GM12874 (cell line): Measurements from ENCODE around the gene PUS3.

Experiments used
- TF ChIP-seq, protein P1 (sequence below): IDR thresholded peaks from 2 replicates; pipeline ENCODE4 v1.5.1; 2011; ENCODE audit warnings: low read depth, mild to moderate bottlenecking, control low read depth, low read length, moderate library complexity; ENCODE audit not compliant: insufficient read depth

The PUS3 gene

DNA sequence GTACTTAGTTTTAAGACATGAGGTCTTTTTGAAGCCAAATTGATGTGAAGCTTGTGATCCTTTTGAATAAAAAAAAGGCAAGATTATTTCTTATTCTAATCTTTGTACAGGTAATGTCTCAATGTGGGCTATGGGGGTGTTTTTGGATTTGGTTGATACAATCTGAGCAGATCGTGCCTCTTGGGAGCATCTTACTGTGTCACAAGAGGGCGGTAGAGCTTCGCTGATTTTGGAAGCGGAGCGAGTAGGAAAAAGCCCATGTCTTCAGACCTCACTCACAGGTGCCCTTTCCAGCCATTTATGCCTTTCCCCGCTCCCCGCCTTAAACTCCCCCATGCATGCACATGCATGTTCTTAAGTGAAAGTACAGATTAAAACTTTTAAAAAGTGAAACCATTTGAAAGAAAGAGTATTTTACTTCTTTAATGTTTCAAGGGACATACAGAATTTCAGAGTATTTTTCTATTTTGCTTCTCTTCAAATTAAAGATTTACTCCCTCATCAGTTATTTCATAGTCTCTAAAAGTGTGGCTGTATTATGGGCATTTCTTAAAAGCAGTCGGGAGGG lies 20.1 kb upstream of the PUS3 start:
- TF ChIP-seq, protein P1, sequence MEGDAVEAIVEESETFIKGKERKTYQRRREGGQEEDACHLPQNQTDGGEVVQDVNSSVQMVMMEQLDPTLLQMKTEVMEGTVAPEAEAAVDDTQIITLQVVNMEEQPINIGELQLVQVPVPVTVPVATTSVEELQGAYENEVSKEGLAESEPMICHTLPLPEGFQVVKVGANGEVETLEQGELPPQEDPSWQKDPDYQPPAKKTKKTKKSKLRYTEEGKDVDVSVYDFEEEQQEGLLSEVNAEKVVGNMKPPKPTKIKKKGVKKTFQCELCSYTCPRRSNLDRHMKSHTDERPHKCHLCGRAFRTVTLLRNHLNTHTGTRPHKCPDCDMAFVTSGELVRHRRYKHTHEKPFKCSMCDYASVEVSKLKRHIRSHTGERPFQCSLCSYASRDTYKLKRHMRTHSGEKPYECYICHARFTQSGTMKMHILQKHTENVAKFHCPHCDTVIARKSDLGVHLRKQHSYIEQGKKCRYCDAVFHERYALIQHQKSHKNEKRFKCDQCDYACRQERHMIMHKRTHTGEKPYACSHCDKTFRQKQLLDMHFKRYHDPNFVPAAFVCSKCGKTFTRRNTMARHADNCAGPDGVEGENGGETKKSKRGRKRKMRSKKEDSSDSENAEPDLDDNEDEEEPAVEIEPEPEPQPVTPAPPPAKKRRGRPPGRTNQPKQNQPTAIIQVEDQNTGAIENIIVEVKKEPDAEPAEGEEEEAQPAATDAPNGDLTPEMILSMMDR = peak; percentile 73

DNA sequence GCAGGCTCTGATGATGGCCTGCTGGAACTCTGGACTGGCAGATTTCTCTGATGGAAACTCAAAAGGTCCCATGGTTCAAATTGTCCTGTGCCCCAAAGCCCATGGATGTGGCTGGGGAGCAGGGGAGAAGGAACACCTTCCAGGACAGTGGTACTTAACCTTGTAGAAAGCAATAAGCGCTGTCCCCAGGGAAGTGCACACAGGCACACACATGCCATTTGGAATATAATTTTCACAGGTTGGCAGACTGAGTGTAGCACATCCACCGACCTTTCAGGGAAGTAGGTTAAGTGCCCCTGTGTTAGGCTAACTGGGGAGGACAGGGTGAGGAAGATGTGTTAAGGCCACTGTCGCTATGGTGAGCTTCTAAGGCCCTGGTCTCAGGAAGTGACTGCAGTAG lies 19.1 kb upstream of the PUS3 start:
- TF ChIP-seq, protein P1 = no peak

DNA sequence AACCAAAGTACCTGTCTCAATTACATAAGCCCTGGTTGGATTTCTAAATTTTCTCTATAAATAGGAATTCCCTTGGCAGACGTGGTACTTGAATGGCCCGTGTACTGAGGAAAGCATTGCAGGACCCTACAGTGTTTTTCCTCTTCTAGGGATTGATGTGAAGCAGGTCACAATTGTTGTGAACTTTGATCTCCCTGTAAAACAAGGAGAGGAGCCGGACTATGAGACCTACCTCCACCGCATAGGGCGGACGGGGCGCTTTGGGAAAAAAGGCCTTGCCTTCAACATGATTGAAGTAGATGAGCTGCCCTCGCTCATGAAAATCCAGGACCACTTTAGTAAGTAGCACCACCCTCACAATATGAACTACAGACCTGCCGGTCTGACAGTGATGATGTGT lies 18.0 kb upstream of the PUS3 start:
- TF ChIP-seq, protein P1 = no peak

DNA sequence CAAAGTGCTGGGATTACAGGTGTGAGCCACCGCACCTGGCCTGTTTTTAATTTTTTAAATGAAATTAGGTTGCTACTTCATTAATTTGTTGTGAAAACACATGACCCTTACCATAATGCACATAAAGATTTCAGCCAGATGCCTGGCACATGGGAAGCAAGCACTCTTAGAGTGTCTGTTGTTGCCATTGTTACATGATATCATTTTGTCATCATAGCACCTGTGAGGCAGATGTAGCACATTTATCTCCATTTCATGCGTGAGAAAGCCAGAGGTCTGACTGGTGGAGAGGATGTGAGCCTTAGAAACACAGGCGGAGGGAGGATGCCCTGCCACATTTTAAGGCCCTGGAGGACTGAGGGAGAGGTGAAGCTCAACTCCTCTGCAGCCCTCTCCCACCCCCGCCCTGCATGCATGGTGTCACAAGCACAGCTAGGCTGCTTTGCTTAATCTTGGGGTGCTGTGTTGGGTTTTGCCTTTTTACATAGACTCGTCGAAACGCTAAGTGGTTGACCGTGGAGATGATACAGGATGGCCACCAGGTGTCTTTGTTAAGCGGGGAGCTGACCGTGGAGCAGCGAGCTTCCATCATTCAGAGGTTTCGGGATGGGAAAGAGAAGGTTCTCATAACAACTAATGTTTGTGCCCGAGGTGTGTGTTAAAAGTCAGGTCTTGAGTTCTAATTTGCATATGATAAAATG lies 15.3 kb upstream of the PUS3 start:
- TF ChIP-seq, protein P1 = no peak

DNA sequence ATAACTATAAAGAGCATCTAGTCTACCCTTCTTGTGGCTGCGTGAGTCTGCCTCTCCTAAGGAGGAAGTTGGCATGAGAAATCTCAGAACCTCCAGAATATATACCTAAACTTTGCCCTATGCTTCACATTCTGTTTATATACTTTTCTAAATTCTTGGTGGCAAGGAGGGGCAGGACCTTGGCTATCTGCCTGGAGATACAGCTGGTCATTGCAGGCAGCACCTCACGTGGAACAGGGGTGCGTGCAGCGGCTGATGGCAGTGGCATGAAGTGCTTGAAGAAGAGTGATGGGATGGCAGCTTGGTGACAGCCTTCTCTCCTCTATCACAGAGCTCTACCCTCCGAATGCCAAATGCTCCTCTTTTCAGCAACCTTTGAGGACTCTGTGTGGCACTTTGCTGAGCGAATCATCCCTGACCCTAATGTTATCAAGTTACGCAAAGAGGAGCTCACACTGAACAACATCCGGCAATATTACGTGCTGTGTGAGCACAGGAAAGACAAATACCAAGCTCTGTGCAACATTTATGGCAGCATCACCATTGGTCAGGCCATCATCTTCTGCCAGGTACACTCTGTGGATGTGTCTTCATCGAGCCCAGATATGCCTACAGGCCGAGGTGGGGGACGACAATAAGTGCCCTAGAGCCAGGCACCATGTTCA lies 13.8 kb upstream of the PUS3 start:
- TF ChIP-seq, protein P1 = no peak

DNA sequence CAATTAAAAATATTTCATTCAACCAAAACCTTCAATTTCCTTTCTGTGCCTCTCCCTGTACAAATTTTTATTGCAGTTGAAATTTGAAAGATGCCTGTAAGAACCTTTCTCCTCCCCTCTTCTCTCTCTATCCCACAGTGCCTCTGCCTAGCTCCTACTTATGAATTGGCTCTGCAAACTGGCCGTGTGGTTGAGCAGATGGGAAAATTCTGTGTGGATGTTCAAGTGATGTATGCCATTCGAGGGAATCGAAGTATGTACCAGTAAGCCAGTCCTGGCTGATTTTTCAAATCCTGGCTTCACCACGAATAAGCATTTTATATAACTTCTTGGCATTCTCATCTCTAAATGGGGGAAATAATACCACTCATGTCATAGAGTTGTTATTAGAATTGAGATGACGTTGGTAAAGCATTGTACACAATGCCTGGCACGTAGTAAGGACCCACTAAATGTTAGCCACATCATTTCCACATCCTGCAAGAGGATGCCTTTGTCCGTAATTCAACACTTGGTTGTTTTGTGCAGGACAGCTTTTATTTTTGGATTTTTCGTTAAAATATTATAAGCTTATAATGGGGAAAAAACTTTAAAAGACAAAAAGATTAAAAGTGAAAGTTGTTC lies 7.3 kb upstream of the PUS3 start:
- TF ChIP-seq, protein P1 = no peak

DNA sequence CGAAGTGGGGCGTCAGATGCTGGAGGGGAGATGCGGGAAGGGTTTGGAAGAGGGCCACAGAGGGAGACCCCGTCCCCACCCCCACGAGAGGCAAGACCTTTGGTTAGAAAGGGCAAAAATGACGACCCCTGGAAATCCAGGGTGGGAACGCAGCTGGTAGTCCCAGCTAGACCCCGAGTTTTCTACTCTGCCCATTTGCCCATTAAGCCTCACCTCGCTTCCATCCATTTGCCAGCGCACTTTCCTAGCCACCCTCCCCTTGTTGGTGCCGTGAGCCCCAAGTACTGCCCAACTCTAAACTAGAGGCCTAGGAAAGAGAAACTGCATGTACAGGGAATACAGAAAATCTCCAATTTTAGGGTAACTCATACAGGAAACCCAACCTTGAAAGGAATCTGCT lies 1.7 kb upstream of the PUS3 start:
- TF ChIP-seq, protein P1 = no peak
